Measurements from ENCODE around the gene THNSL1. TPM values are rescaled to one million over a fixed set of nuclear protein-coding genes. Genes with fewer than 3 reads are reported as not detected.

Gene THNSL1
- polyA plus RNA-seq, 2 of the 4 experiments (the other 2 are of a cell fraction), result 4.8 to 6.1 TPM

- TF ChIP-seq SREBF2 (IDR thresholded peaks at IDR 0.05) (no peak), ZNF302 (CRISPR knock-in tag; IDR thresholded peaks at IDR 0.05) (no peak), SMC3 (IDR thresholded peaks at IDR 0.05) (peak; percentile 82), EHMT2 (IDR thresholded peaks at IDR 0.05; ENCODE audit: low read depth) (no peak), GATA3 (IDR thresholded peaks at IDR 0.05; ENCODE audit: borderline replicate concordance) (no peak), KDM1A (IDR thresholded peaks at IDR 0.05; ENCODE audit: low read depth) (no peak), CBX8 (IDR thresholded peaks at IDR 0.05) (no peak), TFCP2L1 (CRISPR knock-in tag; IDR thresholded peaks at IDR 0.05) (no peak), NPAS2 (CRISPR knock-in tag; IDR thresholded peaks at IDR 0.05; ENCODE audit: borderline replicate concordance) (no peak)
These were observed 10.1 kb downstream of the THNSL1 start (continued) for GRCh38 chr10:25026463-25026862.

- H3K4me2 ChIP-seq, result no peak overlapping the region
- DNase-seq (ENCODE audit: low read depth in 1 of 2, low spot score in 1 of 2) (no peak), FAIRE-seq (no peak), ATAC-seq (no peak)
- WGBS (ENCODE audit: missing lambda C conversion rate), result 86% methylated on average over 1 of the region's 1 CpG
- ChIA-PET POLR2A (no interaction called here), CTCF (interaction anchor here (0.9 to 8.0 kb wide), 3 partner anchors 11 to 53 kb away, joined by 3 to 67 read pairs (median 4); no protein-coding TSS in a partner anchor)
- H3K9me3 ChIP-seq, result no peaks in the 10 kb centered on the region
- H3K4me3 ChIP-seq, result no peak overlapping the region
- no peak overlapping the region for H3K27ac ChIP-seq
- TF ChIP-seq TP53 (CRISPR knock-in tag; IDR thresholded peaks at IDR 0.05) (no peak), NR3C1 (IDR thresholded peaks at IDR 0.05) (no peak), POLR2AphosphoS2 (conservative IDR thresholded peaks at IDR 0.05; ENCODE audit: low read length) (no peak), BCL3 (IDR thresholded peaks at IDR 0.05) (no peak), ZNF302 (CRISPR knock-in tag; IDR thresholded peaks at IDR 0.05) (no peak), ZSCAN20 (CRISPR knock-in tag; IDR thresholded peaks at IDR 0.05) (no peak), NPAS2 (CRISPR knock-in tag; IDR thresholded peaks at IDR 0.05; ENCODE audit: borderline replicate concordance) (no peak), RAD21 (conservative IDR thresholded peaks at IDR 0.05 in 1 of 2, IDR thresholded peaks at IDR 0.05 in 1 of 2) (no peak), CBX2 (IDR thresholded peaks at IDR 0.05; ENCODE audit: borderline replicate concordance, low read depth) (no peak), HOXA7 (CRISPR knock-in tag; IDR thresholded peaks at IDR 0.05) (no peak), ESRRA (IDR thresholded peaks at IDR 0.05; ENCODE audit: borderline replicate concordance, low read length) (no peak), ZFP36 (IDR thresholded peaks at IDR 0.05; ENCODE audit: borderline replicate concordance, partially characterized antibody) (no peak), HOXB13 (CRISPR knock-in tag; IDR thresholded peaks at IDR 0.05; ENCODE audit: low read depth) (no peak), NFE2L2 (conservative IDR thresholded peaks at IDR 0.05; ENCODE audit: low read length) (no peak), ZC3H11A (IDR thresholded peaks at IDR 0.05) (no peak)
- TF ChIP-seq, protein P1, sequence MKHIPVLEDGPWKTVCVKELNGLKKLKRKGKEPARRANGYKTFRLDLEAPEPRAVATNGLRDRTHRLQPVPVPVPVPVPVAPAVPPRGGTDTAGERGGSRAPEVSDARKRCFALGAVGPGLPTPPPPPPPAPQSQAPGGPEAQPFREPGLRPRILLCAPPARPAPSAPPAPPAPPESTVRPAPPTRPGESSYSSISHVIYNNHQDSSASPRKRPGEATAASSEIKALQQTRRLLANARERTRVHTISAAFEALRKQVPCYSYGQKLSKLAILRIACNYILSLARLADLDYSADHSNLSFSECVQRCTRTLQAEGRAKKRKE (CRISPR knock-in tag; IDR thresholded peaks at IDR 0.05; ENCODE audit: low read depth), result no peak
- no peaks in the 10 kb centered on the region for H3K4me1 ChIP-seq
These were observed 12.3 kb downstream of the THNSL1 start for GRCh38 chr10:25028711-25029110.

- Histone ChIP-seq H3K4me1 (no peaks in the 10 kb centered on the region), H3K4me3 (no peak overlapping the region), H3K27ac (no peak overlapping the region), H3K9me3 (no peaks in the 10 kb centered on the region), H3K4me2 (no peak overlapping the region)
- ChIA-PET CTCF (interaction anchor here (8.0 kb wide), 1 partner anchor 53 kb away, joined by 67 read pairs; no protein-coding TSS in a partner anchor), POLR2A (no interaction called here)
- TF ChIP-seq BHLHE40 (IDR thresholded peaks at IDR 0.05; ENCODE audit: low read depth, low read length) (no peak), MAFK (IDR thresholded peaks at IDR 0.05; ENCODE audit: partially characterized antibody) (no peak)
- FAIRE-seq (no peak), DNase-seq (ENCODE audit: low read depth in 1 of 2, low spot score in 1 of 2) (no peak), ATAC-seq (no peak)
- 87% methylated on average over 2 of the region's 2 CpGs for WGBS (ENCODE audit: missing lambda C conversion rate)
These were observed 13.1 kb downstream of the THNSL1 start for GRCh38 chr10:25029519-25029918.
